Measurements from ENCODE around the gene KIF5A. TPM values are rescaled to one million over a fixed set of nuclear protein-coding genes. Genes with fewer than 3 reads are reported as not detected.

The KIF5A gene
- total RNA-seq, 1 experiment from 2014 or later: 0.05 TPM

DNA sequence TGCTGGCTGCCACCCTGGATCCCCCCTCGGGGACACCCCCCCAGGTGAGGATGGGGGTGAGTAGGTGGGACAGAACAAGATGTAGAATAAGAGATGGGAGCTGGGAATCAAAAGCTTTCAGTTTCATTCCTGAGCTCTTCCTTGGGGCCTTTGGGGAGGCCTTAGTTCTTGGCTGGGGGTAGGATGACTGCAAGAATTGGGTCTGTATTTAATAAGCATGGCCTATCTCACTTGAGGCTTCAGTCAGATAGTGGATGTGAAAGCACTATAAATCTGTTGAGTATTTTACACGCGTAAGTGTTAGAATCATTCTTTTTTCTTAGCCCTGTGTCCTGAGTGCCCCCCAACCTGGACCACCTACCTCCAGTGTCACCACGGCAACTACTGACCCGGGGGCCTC is 22.7 kb upstream of the KIF5A start:
- intact Hi-C loops (cut with micrococcal nuclease; ENCODE audit: unreplicated experiment): no loop called here
- no peak overlapping the region for H3K27ac Mint-ChIP-seq (ENCODE audit: unreplicated experiment)

DNA sequence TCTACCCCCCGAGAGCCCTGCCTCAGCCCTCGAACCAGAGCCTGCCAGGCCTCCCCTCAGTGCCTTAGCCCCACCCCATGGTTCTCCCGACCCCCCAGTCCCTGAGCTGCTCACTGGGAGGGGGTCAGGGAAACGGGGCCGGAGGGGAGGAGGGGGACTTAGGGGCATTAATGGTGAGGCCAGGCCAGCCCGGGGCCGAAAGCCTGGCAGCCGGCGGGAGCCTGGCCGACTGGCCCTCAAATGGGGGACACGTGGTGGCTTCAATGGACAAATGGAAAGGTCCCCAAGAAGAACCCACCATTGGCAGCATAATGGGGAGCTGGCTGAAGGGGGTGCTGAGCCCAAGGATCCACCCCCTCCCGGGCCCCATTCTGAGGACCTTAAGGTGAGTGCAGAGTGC is 21.7 kb upstream of the KIF5A start:
- intact Hi-C loops (cut with micrococcal nuclease; ENCODE audit: unreplicated experiment): no loop called here
- Mint-ChIP-seq H3K4me3 (ENCODE audit: unreplicated experiment) (no peak overlapping the region), H3K36me3 (ENCODE audit: insufficient read depth, unreplicated experiment) (peaks cover 66% of the 10 kb centered on the region), H3K27ac (ENCODE audit: unreplicated experiment) (no peak overlapping the region), H3K9me3 (ENCODE audit: unreplicated experiment) (no peaks in the 10 kb centered on the region), H3K27me3 (ENCODE audit: insufficient read depth, unreplicated experiment) (no peaks in the 10 kb centered on the region), H3K4me1 (ENCODE audit: low read depth, unreplicated experiment) (peaks cover 7% of the 10 kb centered on the region)
- Histone ChIP-seq H3K9me3 (no peaks in the 10 kb centered on the region), H3K4me3 (ENCODE audit: low read depth, low read length) (no peak overlapping the region), H3K36me3 (ENCODE audit: control insufficient read depth, insufficient read depth, low read length) (peaks cover 9% of the 10 kb centered on the region), H3K27me3 (replicated peaks; ENCODE audit: control insufficient read depth, insufficient read depth, low read length) (no peaks in the 10 kb centered on the region), H3K4me1 (peaks cover 12% of the 10 kb centered on the region)
- no peak for DNase-seq
- CTCF ChIA-PET: interaction anchor here (0.6 kb wide), 1 partner anchor 228 kb away, joined by 4 read pairs; no protein-coding TSS in a partner anchor
- POLR2A ChIA-PET: no interaction called here
- no TSS peak for BruUV-seq (replicated peaks)
- TF ChIP-seq, protein P1, sequence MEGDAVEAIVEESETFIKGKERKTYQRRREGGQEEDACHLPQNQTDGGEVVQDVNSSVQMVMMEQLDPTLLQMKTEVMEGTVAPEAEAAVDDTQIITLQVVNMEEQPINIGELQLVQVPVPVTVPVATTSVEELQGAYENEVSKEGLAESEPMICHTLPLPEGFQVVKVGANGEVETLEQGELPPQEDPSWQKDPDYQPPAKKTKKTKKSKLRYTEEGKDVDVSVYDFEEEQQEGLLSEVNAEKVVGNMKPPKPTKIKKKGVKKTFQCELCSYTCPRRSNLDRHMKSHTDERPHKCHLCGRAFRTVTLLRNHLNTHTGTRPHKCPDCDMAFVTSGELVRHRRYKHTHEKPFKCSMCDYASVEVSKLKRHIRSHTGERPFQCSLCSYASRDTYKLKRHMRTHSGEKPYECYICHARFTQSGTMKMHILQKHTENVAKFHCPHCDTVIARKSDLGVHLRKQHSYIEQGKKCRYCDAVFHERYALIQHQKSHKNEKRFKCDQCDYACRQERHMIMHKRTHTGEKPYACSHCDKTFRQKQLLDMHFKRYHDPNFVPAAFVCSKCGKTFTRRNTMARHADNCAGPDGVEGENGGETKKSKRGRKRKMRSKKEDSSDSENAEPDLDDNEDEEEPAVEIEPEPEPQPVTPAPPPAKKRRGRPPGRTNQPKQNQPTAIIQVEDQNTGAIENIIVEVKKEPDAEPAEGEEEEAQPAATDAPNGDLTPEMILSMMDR (IDR thresholded peaks at IDR 0.05; ENCODE audit: insufficient read depth in 1 of 2, low read depth in 1 of 2, low read length in 1 of 2, severe bottlenecking in 1 of 2, unreplicated experiment in 1 of 2): no peak

More for the DNA sequence above, 22.7 kb upstream of the KIF5A start:
- no peaks in the 10 kb centered on the region for H3K9me3 ChIP-seq
- H3K27me3 Mint-ChIP-seq (ENCODE audit: insufficient read depth, unreplicated experiment): no peaks in the 10 kb centered on the region
- H3K27me3 ChIP-seq (replicated peaks; ENCODE audit: control insufficient read depth, insufficient read depth, low read length): no peaks in the 10 kb centered on the region
- DNase-seq: no peak
- no peak overlapping the region for H3K4me3 Mint-ChIP-seq (ENCODE audit: unreplicated experiment)
- TF ChIP-seq, protein P1 (IDR thresholded peaks at IDR 0.05; ENCODE audit: insufficient read depth in 1 of 2, low read depth in 1 of 2, low read length in 1 of 2, severe bottlenecking in 1 of 2, unreplicated experiment in 1 of 2): no peak
- CTCF ChIA-PET: no interaction called here
- H3K4me3 ChIP-seq (ENCODE audit: low read depth, low read length): no peak overlapping the region
- H3K36me3 Mint-ChIP-seq (ENCODE audit: insufficient read depth, unreplicated experiment): peaks cover 67% of the 10 kb centered on the region
- POLR2A ChIA-PET: no interaction called here
- H3K9me3 Mint-ChIP-seq (ENCODE audit: unreplicated experiment): no peaks in the 10 kb centered on the region
- H3K4me1 Mint-ChIP-seq (ENCODE audit: low read depth, unreplicated experiment): peaks cover 7% of the 10 kb centered on the region
- H3K36me3 ChIP-seq (ENCODE audit: control insufficient read depth, insufficient read depth, low read length): peaks cover 6% of the 10 kb centered on the region
- H3K4me1 ChIP-seq: peaks cover 12% of the 10 kb centered on the region
- no TSS peak for BruUV-seq (replicated peaks)

DNA sequence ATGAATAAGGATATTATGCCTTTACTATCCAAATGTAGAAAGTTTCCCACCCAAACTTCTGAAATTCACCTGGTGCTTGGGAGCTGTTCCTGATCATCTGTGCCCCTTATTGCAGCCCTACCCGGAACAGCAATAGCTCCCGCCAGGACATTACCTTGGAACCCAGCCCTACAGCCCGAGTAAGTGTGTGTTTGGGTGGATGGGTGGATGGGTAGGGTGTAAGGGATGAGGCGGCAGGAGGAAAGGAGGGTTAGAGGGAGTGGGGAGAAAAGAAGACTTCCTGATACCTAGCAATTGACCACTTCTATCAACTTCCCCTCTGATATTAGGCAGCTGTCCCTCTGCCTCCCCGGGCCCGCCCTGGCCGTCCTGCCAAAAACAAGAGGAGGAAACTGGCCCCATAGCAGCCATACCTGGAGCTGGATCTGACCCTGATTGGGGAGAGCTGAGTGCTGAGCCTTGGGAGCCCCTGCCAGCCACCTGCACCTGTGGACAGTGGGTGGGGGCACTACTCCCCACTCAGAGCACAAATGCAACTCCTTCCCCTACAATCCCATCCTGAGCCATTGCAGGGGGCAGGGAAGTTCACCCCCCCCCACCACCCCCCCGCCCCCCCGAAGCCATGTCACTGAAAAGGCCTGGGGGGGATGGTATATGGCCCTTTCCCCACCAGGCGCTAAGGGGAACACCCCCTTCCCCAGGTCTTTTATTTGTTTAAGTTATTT is 20.9 kb upstream of the KIF5A start:
- Mint-ChIP-seq H3K4me3 (ENCODE audit: unreplicated experiment) (no peak overlapping the region), H3K9me3 (ENCODE audit: unreplicated experiment) (no peaks in the 10 kb centered on the region), H3K4me1 (ENCODE audit: low read depth, unreplicated experiment) (peaks cover 7% of the 10 kb centered on the region), H3K27ac (ENCODE audit: unreplicated experiment) (no peak overlapping the region), H3K27me3 (ENCODE audit: insufficient read depth, unreplicated experiment) (no peaks in the 10 kb centered on the region), H3K36me3 (ENCODE audit: insufficient read depth, unreplicated experiment) (peaks cover 66% of the 10 kb centered on the region)
- BruUV-seq (replicated peaks): no TSS peak
- peaks cover 10% of the 10 kb centered on the region for H3K4me1 ChIP-seq
- TF ChIP-seq, protein P1 (IDR thresholded peaks at IDR 0.05; ENCODE audit: insufficient read depth in 1 of 2, low read depth in 1 of 2, low read length in 1 of 2, severe bottlenecking in 1 of 2, unreplicated experiment in 1 of 2): no peak
- ChIA-PET CTCF (no interaction called here), POLR2A (no interaction called here)
- H3K9me3 ChIP-seq: no peaks in the 10 kb centered on the region
- no peaks in the 10 kb centered on the region for H3K27me3 ChIP-seq (replicated peaks; ENCODE audit: control insufficient read depth, insufficient read depth, low read length)
- no peak for DNase-seq
- intact Hi-C loops (cut with micrococcal nuclease; ENCODE audit: unreplicated experiment): no loop called here
- peaks cover 9% of the 10 kb centered on the region for H3K36me3 ChIP-seq (ENCODE audit: control insufficient read depth, insufficient read depth, low read length)
- no peak overlapping the region for H3K4me3 ChIP-seq (ENCODE audit: low read depth, low read length)

Measured in Caco-2 (cell line).